ENCODE measurements around the gene PTPN1.

DNA sequence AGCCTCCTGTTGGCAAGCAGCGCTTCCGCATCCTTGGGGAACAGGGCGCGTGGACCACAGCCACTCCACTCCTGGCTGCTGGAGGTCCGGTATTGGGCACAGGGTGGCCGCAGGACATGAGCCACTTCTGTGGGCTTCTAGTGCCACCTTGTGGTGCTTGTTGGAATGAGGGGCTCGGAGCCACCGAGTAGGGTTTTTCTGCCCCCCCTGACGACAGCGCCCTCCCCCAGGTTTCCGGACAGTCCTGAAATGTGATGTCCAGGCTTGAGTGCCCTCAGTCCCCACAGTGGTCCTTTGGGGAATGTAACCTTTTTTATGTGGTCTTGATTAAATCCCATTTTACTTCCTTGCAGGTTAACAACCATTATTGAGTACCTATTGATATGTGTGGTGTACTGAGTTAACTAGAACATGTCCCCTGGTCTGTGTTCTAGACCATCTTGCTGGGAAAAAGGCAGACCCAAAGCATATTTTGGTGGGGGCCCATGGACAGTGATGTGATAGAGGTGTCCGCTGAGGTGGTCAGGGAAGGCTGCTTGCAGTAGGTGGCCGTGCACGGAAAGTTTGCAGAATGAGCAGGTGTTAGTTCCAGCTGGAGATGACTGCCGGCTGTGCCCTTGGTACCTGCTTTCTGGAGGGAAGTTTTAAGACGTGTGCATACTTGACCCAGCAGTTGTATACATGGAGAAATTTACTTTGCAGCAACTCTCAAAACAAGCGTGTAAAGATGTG, 70.0 kb downstream of the PTPN1 start:
- TF ChIP-seq POLR2AphosphoS5 (IDR thresholded peaks at IDR 0.05; ENCODE audit: low read depth, low read length) (no peak), SIN3A (IDR thresholded peaks at IDR 0.05; ENCODE audit: borderline replicate concordance, insufficient read depth, low read length) (no peak), TAF1 (IDR thresholded peaks at IDR 0.05; ENCODE audit: borderline replicate concordance, insufficient read depth, low read length) (no peak)
- TF ChIP-seq, protein P1, sequence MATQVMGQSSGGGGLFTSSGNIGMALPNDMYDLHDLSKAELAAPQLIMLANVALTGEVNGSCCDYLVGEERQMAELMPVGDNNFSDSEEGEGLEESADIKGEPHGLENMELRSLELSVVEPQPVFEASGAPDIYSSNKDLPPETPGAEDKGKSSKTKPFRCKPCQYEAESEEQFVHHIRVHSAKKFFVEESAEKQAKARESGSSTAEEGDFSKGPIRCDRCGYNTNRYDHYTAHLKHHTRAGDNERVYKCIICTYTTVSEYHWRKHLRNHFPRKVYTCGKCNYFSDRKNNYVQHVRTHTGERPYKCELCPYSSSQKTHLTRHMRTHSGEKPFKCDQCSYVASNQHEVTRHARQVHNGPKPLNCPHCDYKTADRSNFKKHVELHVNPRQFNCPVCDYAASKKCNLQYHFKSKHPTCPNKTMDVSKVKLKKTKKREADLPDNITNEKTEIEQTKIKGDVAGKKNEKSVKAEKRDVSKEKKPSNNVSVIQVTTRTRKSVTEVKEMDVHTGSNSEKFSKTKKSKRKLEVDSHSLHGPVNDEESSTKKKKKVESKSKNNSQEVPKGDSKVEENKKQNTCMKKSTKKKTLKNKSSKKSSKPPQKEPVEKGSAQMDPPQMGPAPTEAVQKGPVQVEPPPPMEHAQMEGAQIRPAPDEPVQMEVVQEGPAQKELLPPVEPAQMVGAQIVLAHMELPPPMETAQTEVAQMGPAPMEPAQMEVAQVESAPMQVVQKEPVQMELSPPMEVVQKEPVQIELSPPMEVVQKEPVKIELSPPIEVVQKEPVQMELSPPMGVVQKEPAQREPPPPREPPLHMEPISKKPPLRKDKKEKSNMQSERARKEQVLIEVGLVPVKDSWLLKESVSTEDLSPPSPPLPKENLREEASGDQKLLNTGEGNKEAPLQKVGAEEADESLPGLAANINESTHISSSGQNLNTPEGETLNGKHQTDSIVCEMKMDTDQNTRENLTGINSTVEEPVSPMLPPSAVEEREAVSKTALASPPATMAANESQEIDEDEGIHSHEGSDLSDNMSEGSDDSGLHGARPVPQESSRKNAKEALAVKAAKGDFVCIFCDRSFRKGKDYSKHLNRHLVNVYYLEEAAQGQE (IDR thresholded peaks at IDR 0.05; ENCODE audit: insufficient read depth in 1 of 2, low read depth in 2 of 2, low read length in 2 of 2), result no peak
